ENCODE measurements around the gene INSIG2.

Gene INSIG2

GRCh38 chr2:118056801-118057200 is 31.5 kb upstream of the INSIG2 start:
- Histone ChIP-seq H3K27me3 (ENCODE audit: control insufficient read depth, insufficient read depth, low read length) (no peaks in the 10 kb centered on the region), H2AFZ (no peak overlapping the region), H3K4me1 (no peaks in the 10 kb centered on the region), H3K9me3 (ENCODE audit: control insufficient read depth, low read length) (no peaks in the 10 kb centered on the region), H3K27ac (no peak overlapping the region), H3K4me3 (ENCODE audit: low read depth, low read length) (no peak overlapping the region), H3K9ac (no peak overlapping the region), H3K36me3 (ENCODE audit: control insufficient read depth, insufficient read depth, low read length) (no peaks in the 10 kb centered on the region), H3K79me2 (no peaks in the 10 kb centered on the region), H3K4me2 (ENCODE audit: low read length) (no peak overlapping the region)
- TF ChIP-seq CTCF (IDR thresholded peaks at IDR 0.05), result no peak

- H3K36me3 ChIP-seq (ENCODE audit: control insufficient read depth, insufficient read depth, low read length), result no peaks in the 10 kb centered on the region
- no peaks in the 10 kb centered on the region for H3K9me3 ChIP-seq (ENCODE audit: control insufficient read depth, low read length)
- H3K4me2 ChIP-seq (ENCODE audit: low read length), result no peak overlapping the region
- H3K4me3 ChIP-seq (ENCODE audit: low read depth, low read length), result no peak overlapping the region
- no peaks in the 10 kb centered on the region for H3K27me3 ChIP-seq (ENCODE audit: control insufficient read depth, insufficient read depth, low read length)
- H3K9ac ChIP-seq, result no peak overlapping the region
- H3K4me1 ChIP-seq, result no peaks in the 10 kb centered on the region
- no peaks in the 10 kb centered on the region for H3K79me2 ChIP-seq
- no peak overlapping the region for H3K27ac ChIP-seq
- H2AFZ ChIP-seq, result no peak overlapping the region
- TF ChIP-seq CTCF (IDR thresholded peaks at IDR 0.05), result no peak
Observed at GRCh38 chr2:118058951-118059350, 29.3 kb upstream of the INSIG2 start.

DNA sequence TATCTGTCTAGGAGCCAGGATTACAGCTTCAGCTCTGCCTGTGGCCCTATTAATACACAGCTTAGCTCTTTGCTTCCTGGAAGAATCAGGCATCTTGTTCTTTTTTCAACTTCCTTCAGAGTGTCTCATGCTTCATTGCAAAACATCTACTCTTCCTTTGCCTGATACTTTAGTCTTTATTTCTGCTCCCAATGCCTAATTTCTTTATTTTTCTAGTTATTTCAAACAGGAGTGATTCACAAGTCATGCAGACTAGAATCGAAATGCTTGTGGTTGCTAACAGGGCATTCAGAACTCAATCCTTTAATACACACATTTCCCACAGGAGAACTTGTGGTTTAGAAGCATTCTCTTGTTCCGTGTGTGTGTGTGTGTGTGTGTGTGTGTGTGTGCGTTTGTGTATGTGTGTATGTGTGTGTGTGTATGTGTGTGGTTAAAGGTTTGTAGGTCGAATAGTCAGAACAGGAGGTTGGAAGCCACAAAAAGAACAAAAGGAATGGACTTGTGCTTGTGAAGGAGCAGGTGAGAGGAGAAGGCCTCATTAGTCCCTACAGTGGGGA is 28.3 kb upstream of the INSIG2 start:
- no peak overlapping the region for H3K9ac ChIP-seq
- H3K79me2 ChIP-seq, result no peaks in the 10 kb centered on the region
- H3K27ac ChIP-seq, result no peak overlapping the region
- H3K4me1 ChIP-seq, result no peaks in the 10 kb centered on the region
- TF ChIP-seq CTCF (IDR thresholded peaks at IDR 0.05), result no peak
- no peaks in the 10 kb centered on the region for H3K9me3 ChIP-seq (ENCODE audit: control insufficient read depth, low read length)
- H3K4me3 ChIP-seq (ENCODE audit: low read depth, low read length), result no peak overlapping the region
- H3K27me3 ChIP-seq (ENCODE audit: control insufficient read depth, insufficient read depth, low read length), result no peaks in the 10 kb centered on the region
- H3K36me3 ChIP-seq (ENCODE audit: control insufficient read depth, insufficient read depth, low read length), result no peaks in the 10 kb centered on the region
- no peak overlapping the region for H2AFZ ChIP-seq
- H3K4me2 ChIP-seq (ENCODE audit: low read length), result no peak overlapping the region

DNA sequence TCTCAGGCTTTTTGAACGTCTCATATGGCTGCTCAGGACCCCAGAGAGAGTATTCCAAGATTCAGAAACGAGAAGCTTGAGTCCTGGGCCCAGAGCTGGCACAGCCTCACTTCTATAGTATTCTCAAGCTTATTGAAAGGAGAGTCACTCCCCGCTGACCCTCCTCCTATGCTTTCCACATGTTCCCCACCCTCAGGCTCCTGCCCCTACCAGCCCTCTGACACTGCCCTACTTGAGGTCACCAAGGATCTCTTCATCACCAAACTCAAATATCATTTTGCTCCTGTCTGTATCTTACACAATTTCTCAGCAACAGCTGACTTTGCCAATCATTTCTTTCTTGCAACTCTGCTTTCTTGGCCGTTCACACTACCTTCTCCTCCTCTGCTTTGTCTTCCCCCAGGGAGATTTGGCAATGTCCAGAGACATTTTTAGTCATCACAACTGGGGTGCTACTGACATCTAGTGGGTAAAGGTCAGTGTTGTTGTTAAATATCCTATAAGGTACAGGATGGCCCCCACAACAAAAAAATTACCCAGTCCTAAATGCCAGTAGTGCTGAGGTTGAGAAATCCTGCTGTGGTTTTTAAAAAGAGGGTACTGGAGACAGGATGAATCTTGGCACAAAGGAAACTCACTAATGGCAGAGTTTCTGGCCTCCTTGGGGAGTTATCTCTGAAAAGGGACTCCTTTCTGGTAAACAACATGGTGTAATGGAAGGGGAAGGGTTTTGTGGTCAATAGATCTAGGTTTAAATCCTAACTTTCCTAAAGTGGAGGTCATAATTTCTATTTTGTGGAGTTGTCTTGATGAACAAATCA is 26.9 kb upstream of the INSIG2 start:
- TF ChIP-seq CTCF (IDR thresholded peaks at IDR 0.05), result peak; percentile 6
- no peaks in the 10 kb centered on the region for H3K27me3 ChIP-seq (ENCODE audit: control insufficient read depth, insufficient read depth, low read length)
- H3K4me3 ChIP-seq (ENCODE audit: low read depth, low read length), result no peak overlapping the region

More for the DNA sequence above, 26.9 kb upstream of the INSIG2 start:
- H3K9ac ChIP-seq, result no peak overlapping the region
- no peak overlapping the region for H3K27ac ChIP-seq
- no peaks in the 10 kb centered on the region for H3K4me1 ChIP-seq
- no peak overlapping the region for H2AFZ ChIP-seq
- no peak overlapping the region for H3K4me2 ChIP-seq (ENCODE audit: low read length)
- H3K36me3 ChIP-seq (ENCODE audit: control insufficient read depth, insufficient read depth, low read length), result no peaks in the 10 kb centered on the region
- no peaks in the 10 kb centered on the region for H3K9me3 ChIP-seq (ENCODE audit: control insufficient read depth, low read length)
- H3K79me2 ChIP-seq, result no peaks in the 10 kb centered on the region
